SK-N-MC (cell line): ENCODE data around the gene CRACR2A.

Experiments
- EZH2 ChIP-seq: fragments of 200-600 bp; sonication (generic); IDR thresholded peaks from one replicate; pipeline ENCODE4 v1.6.1; 2017; ENCODE audit warnings: antibody characterized with exemption
- FOXP2 ChIP-seq: optimal IDR thresholded peaks from 2 replicates; pipeline ENCODE3; 2011; ENCODE audit warnings: mild to moderate bottlenecking, moderate library complexity; ENCODE audit not compliant: insufficient read depth; ENCODE audit errors: extremely low read length, control extremely low read depth
- POLR2AphosphoS5 ChIP-seq: IDR thresholded peaks from 2 replicates; pipeline ENCODE4 v1.6.1; 2012; ENCODE audit warnings: mild to moderate bottlenecking, low read depth, low read length, borderline replicate concordance

GRCh38 chr12:3655328-3655900 lies 97.5 kb downstream of the CRACR2A start:
- no peak for TF ChIP-seq EZH2
- TF ChIP-seq POLR2AphosphoS5, result no peak
- TF ChIP-seq FOXP2, result no peak
